ENCODE results near the gene NDOR1.

NDOR1 gene

DNA sequence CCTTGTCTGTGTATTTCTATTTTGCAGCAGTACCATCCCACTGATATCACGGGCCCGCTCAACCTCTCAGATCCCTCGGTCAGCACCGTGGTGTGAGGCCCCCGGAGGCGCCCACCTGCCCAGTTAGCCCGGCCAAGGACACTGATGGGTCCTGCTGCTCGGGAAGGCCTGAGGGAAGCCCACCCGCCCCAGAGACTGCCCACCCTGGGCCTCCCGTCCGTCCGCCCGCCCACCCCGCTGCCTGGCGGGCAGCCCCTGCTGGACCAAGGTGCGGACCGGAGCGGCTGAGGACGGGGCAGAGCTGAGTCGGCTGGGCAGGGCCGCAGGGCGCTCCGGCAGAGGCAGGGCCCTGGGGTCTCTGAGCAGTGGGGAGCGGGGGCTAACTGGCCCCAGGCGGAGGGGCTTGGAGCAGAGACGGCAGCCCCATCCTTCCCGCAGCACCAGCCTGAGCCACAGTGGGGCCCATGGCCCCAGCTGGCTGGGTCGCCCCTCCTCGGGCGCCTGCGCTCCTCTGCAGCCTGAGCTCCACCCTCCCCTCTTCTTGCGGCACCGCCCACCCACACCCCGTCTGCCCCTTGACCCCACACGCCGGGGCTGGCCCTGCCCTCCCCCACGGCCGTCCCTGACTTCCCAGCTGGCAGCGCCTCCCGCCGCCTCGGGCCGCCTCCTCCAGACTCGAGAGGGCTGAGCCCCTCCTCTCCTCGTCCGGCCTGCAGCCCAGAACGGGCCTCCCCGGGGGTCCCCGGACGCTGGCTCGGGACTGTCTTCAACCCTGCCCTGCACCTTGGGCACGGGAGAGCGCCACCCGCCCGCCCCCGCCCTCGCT, 37.5 kb upstream of the NDOR1 start:
- DNase-seq: no peak

DNA sequence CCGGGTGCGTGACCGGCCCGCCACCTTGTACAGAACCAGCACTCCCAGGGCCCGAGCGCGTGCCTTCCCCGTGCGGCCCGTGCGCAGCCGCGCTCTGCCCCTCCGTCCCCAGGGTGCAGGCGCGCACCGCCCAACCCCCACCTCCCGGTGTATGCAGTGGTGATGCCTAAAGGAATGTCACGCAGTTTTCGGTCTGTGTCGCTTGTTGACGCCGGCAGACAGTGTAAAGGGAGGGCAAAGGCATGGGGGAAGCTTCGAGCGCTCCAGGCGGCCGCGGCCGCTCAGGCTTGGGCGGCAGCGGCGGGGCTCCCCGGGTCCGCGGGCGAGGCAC, 37.0 kb upstream of the NDOR1 start:
- no peak for DNase-seq

DNA sequence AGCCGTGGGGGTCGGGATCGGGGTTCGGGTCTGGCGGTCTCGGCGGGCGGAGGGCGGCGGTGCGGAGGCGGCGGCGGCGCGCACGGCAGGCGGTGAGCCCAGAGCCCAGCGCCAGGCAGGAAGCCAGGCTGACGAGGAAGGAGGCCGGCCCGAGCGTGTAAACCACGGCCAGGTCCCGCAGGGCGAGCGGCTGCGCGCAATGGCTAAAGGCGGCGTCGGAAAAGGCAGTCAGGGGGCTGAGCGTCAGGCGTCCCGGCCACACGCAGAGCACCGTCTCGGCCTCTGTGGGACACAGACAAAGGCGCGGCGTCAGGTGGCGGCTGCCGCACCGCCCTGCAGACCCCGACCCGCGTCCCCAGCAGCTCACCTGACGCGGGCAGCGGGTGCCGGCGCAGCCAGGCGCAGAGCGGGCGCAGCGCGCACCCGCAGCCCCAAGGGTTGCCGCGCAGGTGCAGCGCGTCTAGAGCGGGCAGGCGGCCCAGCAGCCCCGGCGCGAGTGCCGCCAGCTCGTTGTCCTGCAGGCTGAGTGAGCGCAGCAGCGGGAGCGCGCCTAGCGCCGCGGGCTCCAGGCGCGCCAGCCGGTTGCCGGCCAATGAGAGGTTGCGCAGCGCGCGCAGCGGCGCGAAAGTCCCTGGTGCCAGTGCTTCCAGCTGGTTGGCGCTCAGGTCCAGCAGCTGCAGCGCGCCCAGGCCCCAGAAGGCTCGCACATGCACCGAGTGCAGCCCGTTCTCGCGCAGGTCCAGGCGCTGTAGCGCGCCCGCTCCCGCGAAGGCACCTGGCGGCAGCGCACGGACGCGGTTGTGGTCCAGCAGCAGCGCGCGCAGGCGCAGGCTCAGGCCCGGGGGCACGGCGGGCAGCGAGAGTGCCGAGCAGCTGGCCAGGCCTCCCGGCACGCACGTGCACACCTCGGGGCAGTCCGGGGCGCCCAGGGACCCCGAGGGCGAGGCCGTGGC, 36.3 kb upstream of the NDOR1 start:
- peak in 1 of 2 experiments; percentile 54 for DNase-seq

DNA sequence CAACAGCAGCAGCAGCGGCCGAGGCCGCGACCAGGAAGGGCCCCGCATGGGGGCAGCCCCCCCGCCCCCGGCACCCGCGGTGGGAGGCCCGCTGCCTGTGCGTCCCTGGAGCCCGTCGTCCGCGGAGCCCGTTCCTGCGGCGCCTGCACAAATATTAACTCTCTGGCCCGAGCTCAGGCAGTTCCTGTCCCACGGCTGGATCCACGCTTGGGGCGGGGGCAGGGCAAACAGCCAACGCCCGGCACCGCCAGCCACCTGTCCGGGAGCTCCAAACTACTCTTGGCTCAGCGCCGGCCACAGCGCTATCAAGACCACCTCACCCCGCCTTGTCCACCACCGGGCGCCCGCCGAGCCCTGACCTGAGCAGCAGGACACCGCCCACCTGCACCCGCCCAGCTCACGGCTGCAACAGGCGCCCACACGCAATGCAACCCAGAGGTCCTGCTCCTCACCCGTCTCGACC, 35.6 kb upstream of the NDOR1 start, which contains the start of gene LRRC26:
TSS of gene LRRC26 (minus strand) at position 156 of the 463 bp plus-strand sequence. CDS start at position 48, 108 bp downstream.
- no peak for DNase-seq

DNA sequence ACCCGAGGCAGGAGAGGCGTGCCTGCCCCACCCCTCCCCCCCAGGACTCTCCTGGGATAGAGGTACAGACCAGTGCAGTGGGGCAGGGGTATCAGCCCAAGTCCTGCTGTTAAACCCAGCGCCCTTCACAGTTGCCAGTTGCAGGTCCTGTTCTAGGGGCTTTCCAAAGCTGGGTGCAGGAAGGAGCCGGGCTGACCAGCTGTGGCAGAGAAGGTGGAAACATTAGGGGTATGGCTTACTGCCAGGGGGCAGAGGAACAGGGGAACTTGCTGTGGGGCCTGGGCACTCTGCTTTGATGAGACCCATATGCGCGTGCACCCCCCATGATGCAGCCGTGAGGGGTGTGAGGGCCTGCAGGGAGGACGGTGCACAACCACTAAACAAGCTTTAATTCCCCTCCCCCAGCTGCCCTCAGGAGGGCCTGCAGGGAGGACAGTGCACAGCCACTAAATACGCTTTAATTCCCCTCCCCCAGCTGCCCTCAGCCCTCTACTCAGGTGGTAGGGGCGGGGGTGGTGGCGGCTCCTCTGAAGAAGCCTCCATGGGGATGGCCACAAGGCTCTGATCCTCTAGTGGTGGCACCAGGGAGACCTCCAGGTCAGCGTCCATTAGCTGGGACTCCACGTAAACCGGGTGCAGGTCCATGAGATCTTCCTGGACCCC, 34.9 kb upstream of the NDOR1 start:
- no peak for DNase-seq

DNA sequence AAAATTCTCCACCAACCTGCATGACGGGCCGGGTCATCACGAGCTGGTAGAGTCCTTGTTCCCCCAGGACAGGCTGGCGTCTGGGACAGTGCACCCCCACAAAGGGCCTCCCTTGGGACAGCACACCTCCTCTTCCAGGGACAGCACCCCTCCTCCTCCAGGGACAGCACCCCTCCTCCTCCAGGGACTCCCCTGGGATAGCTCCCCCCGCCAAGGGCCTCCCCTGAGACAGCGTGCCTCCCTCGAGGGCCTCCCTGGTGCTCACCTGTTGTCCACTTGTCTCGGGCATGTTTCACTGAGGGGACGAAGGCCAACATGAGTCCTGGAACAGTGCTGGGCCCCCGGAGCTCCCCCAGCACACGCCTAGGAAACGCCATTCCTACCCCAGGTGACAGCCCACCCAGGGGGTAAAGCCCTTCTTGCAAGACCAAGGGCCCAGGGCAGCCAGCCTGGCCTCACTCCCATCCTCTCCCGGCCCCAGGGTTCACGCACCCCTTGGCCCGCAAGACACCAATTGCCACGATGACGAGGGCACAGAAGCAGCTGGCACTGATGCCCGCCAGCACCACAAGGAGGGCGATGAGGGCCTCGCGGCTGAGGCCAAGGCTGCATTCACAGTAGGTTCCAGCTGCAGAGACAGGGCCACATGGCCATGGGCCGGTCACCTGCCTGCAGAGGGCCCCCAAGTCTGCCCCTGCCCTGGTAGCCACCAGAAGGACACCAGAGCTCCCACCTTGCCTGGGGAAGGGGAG, 34.2 kb upstream of the NDOR1 start:
- no peak for DNase-seq

DNA sequence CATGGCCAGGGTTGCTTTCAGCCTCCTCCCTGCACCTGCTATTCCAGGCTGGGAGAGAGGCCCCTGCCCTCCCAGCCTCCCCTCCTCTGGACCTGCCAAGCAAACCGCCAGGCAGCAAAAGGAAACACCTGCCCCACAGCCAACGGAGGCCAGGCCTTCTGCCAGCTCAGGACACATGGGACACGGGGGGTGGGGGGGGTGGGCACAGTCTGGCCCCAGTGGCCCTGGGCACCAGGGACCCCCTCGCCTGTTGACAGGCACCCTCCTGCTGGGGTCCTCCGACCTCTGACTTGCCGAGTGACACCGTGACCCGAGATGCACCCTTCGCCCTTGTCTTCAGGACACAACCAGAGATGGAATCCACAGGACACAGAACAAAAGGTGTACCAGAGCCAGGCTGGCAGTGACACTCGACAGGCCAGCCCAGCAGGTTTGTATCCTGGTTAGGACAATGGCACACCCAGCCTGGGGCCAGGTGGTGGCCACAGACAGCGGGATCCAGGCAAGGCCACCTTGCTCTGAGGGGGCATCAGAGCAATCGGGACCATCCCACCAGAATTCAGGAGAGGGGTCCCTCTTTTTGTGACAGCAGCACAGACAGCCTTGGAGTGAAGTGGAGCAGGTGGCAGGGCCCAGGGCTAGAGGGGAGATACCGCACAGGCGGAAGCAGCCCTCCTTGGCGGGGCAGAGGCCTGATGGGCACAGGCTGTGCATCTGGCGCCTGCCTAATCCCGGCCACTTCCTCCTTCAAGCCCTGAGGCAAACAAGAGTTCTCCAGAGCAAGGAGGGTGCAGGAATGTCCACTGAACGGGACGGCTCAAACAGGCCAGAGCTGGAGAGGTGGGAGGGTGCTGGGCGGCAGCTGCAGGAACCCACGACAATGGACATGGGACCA, 32.4 kb upstream of the NDOR1 start:
- no peak for DNase-seq

DNA sequence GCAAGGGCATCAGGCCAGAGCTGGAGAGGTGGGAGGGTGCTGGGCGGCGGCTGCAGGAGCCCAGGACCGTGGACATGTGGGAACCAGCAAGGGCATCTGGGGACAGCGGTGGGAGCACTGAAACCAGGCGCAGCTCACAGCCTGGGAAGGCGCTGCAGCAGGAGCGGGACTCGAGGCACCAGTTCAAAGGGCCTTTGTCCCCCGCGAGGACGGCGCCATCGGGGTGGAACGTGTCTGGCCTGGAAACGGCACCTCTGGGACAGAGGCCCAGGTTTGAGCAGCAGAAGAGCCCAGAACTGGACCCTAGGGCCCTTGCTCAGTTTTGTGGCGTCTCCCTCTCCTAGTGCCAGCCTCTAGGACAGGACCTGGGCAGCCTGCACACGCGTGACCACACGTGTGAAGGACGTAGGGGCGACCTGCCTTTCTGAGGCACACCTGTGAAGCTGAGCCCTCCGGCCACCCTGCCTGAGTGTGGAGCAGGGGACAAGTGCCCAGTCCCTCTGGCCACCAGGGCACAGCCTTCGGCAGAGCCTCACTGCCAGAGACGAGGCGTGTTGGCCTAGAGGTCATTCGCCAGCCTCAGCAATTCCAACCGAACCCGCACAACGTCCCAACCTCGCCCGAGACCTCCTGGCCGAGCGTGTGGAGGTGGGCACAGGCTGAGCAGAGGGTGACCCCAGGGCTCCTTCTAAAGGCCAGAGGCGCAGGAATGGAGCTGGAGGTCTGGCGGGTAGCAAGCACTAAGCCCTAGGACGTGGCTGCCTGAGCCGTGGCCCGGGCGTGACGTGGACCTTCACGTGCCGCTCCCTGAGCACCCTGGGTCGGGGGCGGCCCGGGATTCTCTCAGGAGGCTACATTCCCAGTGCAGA, 31.5 kb upstream of the NDOR1 start:
- no peak for DNase-seq

DNA sequence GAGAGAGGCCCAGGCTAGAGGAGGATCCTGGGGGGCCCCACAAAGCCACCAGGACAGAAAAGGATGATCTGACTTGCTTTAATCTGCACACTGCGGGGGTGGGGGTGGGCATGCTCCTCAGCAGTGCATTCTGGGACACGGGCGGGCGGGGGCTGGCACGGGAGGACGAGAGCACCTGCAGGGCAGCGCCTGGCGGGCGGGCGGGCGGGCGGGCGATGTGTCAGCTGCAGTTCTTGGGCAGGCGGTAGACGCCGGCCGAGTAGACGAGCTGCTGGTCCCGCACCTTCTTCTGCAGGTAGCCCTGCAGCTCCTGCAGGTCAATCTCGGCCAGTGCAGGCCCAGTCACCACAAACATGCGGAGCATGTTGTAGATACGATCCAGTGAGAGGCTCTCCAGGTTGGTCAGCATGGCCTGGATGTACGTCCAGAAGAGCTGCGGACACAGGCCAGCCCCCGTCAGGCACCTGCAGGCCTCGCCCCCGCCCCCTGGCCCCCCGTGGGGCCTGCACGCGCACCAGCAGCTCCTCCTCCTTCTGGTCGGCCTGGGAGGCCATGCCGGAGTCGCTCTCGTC, 30.7 kb upstream of the NDOR1 start:
- DNase-seq: no peak

DNA sequence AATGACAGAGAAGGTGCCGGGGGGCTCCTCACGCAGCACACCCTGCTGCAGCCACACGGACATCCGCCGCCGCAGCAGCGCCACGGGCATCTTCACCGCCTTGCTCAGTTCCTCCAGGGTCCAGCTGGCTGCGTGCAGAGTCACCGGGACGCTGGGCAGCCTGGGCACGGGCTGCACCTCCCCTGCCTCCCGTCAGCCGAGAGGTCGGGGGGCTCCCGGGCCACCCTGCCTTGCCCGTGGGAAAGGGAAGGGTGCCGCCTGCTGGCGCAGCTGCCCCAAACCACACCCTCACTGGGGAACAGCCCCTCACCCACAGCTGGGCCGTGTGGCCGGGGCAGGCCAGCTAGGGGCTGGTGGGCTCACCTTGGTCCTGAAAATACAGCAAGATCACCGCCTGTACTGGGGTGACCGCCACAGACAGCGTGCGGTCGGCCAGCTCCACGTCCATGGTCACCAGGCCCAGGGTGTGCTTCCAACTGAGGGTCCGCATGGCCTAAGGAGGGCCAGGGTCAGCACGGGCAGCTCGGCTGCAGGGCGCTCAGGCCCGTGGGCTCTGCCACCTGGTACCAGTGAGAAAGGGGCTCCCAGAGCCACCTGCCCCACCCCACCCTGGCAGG, 30.0 kb upstream of the NDOR1 start:
- DNase-seq: no peak

DNA sequence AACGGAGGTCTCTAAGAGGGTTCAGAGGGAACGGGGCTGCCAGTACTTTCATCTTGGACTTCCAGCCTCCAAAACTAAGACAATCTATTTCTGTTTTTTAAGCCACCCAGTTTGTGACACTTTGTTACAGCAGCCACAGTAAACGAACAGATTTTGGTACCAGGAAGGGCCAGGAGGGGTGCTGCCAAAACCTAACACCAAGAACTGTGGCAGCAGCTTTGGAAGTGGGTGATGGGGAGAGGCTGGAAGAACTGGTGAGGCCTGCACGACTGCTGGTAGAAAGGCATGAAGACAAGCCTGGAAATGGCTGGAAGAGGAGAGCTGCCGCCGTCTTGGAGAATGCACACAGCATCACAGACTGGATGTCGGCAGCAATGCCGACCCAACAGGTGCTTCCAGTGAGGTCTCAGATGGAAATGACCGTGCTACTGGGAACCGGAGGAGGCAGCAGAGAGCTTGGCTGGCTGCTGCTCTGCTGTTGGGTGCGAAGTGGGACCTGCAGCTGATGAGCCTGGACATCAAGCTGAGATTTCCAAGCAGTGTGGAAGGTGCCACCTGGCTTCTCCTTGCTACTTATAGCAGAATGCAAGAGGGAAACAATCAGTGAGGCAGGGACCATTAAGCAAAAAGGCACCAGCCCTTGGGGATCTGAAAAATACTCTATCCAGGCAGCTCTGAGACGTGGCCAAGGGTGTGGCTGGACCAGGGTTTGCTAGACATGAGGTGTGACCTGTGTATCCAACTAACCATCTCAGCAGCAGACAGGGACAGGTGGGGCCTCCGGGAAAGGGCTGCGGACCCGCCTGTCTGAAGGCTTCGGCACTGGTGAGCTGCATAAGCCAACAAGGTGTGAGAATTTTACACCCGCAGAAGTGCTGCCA, 29.0 kb upstream of the NDOR1 start:
- no peak for DNase-seq

DNA sequence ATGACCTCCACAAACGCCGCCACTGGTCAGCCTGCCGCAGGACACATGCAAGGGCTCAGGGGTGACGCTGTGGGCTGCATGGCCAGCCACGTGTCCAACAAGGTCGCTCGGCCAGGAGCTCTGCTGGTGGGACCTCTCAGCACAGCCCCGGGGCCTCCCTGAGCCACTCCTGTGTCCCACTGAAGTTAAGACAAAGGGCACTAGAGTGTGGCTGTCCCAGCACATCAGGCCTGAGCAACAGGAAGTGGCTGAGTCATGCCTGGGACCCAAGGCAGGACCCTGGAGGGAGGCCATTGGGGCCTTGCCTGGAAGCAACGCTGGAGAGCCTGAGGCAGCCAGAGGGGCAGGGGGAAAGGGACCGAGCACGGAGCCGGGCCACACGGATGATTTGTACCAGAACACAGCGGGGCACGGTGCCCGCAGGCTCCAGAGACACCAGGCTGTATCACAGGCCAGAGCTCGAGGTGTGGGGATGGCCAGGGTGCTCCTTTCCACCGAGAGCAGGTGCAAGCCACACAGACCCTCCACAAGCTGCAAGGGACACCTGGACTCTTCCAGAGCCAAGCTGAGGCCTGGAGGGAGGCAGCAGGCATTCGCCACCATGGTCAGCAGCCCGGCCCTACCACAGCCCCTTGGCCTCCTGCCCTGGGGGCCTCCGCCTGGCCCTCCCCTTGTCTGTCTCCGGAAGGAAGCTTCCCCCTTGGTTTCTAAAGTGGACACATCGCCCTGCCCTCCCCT, 27.1 kb upstream of the NDOR1 start:
- no peak for DNase-seq

DNA sequence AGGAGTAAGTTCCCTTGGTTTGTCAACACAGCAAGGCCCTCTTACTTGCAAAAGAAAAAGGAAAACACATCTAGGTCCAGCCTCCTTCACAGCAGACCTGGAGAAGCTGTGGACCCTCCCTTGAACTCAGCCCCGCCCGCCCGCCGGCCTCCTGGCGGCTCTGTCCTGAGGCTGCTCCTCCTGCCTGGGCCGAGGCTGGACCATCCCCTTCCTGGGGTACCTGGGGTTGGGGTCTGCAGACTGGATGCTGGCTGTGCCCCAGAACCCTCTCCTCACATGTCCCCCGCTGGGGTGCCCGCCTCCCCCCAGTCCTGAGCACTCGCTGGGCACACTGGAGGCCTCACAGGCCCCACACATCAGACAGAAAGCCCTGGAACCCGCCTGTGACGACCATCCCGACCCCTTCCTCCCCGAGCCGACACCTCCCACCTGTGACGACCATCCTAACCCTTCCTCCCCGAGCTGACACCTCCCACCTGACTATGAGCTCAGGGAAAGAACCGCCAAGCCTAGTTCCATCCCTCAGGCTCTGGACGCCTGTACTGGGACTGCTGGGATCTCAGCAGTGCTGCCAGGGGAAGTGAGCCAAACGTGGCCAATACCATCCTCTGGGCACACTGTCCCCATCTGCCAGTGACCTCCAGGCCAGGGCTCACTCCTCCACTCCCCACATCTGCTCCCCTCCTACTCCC, 26.4 kb upstream of the NDOR1 start:
- no peak for DNase-seq

DNA sequence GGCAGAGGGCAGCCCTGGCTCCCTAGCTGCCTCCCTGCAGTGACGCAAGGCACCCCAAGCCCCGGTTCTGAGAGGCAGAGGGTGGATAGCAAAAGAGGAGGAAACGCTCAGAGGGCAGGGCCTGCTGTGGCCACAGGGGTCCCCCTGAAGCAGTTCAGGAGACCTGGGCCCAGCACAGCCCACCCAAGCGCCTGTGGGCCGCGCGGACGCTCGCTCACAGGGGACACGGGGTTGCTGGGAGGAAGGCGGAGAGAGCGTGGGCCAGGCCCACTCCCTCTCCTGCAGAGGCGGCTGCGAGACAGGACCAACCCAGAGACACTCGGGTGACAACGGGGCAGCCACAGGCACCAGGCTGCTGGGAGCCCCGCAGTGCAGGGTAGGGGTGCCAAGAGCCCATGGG, 25.7 kb upstream of the NDOR1 start:
- no peak for DNase-seq

DNA sequence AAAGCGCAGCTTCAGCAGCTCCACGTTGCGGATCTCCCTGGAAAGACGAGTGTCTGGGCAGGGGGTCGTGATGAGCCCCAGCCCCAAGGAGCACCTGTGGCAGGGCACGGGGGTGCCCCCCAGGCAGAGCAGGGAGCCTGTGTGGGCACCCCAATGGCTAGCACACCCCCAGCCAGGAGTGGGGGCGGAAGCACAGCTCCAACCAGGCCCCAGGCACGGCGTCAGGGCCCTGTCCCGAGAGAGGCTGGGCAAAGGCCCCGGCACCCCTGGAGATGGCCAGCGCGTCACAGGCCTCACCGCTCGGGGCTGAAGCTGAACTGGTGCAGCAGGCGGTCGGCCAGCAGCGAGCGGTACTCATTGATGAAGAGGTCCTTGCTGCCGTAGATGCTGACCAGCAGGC, 25.0 kb upstream of the NDOR1 start:
- DNase-seq: no peak

DNA sequence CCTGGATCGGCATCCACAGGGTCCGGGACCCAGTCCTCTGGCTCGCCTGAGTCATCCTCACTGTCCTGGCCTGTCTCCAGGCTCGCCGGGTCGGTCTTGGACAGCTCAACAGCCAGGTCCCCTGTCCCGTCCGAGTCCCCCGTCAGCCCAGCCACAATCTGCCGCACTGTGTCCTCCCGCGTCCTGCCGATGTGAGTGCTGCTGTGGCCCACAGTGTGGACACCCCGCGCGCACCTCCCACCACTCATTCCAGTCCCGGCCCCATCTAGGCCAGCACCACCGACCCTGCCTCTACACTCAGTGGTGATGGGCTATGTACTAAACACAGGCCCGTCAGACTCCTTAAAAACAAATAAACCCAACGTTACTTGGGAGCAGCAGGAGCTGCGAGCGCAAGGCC, 23.8 kb upstream of the NDOR1 start:
- DNase-seq: no peak

DNA sequence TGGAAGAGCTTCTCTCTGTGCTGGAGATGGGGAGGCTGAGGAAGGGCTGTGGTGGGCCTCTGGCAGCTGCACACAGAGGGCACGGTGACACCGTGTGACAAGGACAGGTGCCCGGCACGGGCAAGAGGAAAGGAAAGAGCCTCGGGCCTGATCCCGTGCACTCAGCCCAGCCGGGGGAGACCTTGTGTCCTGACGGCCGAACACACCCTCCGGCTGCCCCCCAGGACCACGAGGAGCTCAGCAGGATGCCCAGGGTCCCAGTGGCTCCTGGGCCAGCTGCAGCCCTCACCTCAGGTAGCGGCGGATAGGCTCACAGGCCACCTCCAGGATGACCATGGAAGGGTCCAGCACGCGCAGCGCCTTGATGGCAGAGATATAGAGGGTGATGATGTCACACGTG, 22.7 kb upstream of the NDOR1 start:
- DNase-seq: no peak

All from NCI-H446 (cell line).